Prostate gland (tissue), 2 donors: ENCODE results near the gene LRRN2.

ENCODE experiments used
- CTCF ChIP-seq, 4 experiments: fragments of 200-600 bp in 2 of 4; fragments of 450-650 bp in 2 of 4; sonication (generic) in 2 of 4; IDR thresholded peaks; 1 replicate in 3 of 4; 2 replicates in 1 of 4; pipeline ENCODE4 v1.5.1; 2016 to 2019; ENCODE audit warnings: antibody characterized with exemption in 4 of 4, mild to moderate bottlenecking in 2 of 4, moderate library complexity in 2 of 4
- POLR2A ChIP-seq: fragments of 450-650 bp; IDR thresholded peaks from one replicate; pipeline ENCODE4 v1.6.1; 2016; ENCODE audit warnings: antibody characterized with exemption, mild to moderate bottlenecking
- POLR2AphosphoS5 ChIP-seq: sonication (generic); formaldehyde crosslinking; IDR thresholded peaks from one replicate; pipeline ENCODE4 v1.6.1; 2017; ENCODE audit warnings: antibody characterized with exemption

DNA sequence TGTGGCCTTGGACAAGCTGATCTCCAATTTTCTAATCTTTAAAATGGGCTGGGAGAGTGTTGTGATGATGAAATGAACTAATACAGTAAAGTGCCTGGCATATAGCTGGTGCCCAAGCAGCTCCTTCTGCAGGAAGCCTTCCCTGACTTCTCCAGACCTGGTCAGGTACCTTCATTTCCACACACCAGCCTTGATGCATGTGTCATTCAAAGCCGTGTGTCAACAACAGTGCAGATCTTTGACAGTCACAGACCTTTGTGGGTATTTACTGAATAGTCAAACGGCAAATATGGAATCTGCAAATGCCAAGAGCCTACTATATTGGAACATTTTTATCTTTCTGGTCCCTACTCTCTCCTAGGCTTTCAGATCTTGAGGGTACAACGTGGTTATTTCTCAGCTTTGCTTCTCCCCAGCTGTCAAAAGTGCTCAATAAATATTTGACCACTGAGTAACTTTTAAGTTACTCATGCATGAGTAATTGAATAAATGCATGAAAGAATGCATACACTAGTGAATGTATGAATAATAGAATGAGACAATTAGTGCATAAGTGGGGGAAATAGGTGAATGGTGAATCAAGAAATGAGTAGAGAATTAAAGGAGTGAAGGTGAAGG is 94.0 kb downstream of the LRRN2 start:
- no peak for TF ChIP-seq CTCF (IDR thresholded peaks at IDR 0.05)
- no peak for TF ChIP-seq POLR2A
- TF ChIP-seq POLR2AphosphoS5: no peak
